Measurements from ENCODE around the gene STMN3.

STMN3 gene

GRCh38 chr20:63691711-63692435 is 38.6 kb upstream of the STMN3 start:
- no peak for DNase-seq

GRCh38 chr20:63690898-63691710 is 37.9 kb upstream of the STMN3 start:
- DNase-seq, result no peak

- no peak for DNase-seq
These were observed 37.0 kb upstream of the STMN3 start for GRCh38 chr20:63690003-63690897.

GRCh38 chr20:63689046-63690002 is 36.1 kb upstream of the STMN3 start:
- DNase-seq, result no peak

GRCh38 chr20:63688228-63689045 is 35.2 kb upstream of the STMN3 start:
- DNase-seq, result no peak

GRCh38 chr20:63687419-63688178 is 34.4 kb upstream of the STMN3 start:
- no peak for DNase-seq

- DNase-seq, result peak; percentile 37
These were observed 33.5 kb upstream of the STMN3 start for GRCh38 chr20:63686492-63687321.

GRCh38 chr20:63686094-63686491 is 32.9 kb upstream of the STMN3 start:
- no peak for DNase-seq

- no peak for DNase-seq
These were observed 32.2 kb upstream of the STMN3 start for GRCh38 chr20:63685269-63686026.

GRCh38 chr20:63682384-63683139 is 29.3 kb upstream of the STMN3 start:
- no peak for DNase-seq

- DNase-seq, result no peak
These were observed 28.5 kb upstream of the STMN3 start for GRCh38 chr20:63681609-63682142.

GRCh38 chr20:63680857-63681608 is 27.8 kb upstream of the STMN3 start:
- no peak for DNase-seq

GRCh38 chr20:63680427-63680826 is 27.2 kb upstream of the STMN3 start:
- no peak for DNase-seq

GRCh38 chr20:63679799-63680305 is 26.6 kb upstream of the STMN3 start:
- DNase-seq, result no peak

- DNase-seq, result no peak
These were observed 25.6 kb upstream of the STMN3 start for GRCh38 chr20:63678667-63679465.

GRCh38 chr20:63678071-63678470 is 24.8 kb upstream of the STMN3 start:
- DNase-seq, result no peak
